ENCODE data around the gene GABRG3. TPM values are rescaled to one million over a fixed set of nuclear protein-coding genes. Genes with fewer than 3 reads are reported as not detected.

GABRG3 gene
- total RNA-seq, 1 donor from 2014 or later = 2.6 TPM

- no peak for TF ChIP-seq CTCF (conservative IDR thresholded peaks at IDR 0.05)
- DNase-seq (ENCODE audit: extremely low spot score, unreplicated experiment) = no peak
- H3K36me3 Mint-ChIP-seq = no peaks in the 10 kb centered on the region
- no peaks in the 10 kb centered on the region for H3K9me3 Mint-ChIP-seq
- H3K4me3 Mint-ChIP-seq = no peak overlapping the region
- H3K27ac Mint-ChIP-seq = no peak overlapping the region
- H3K27me3 Mint-ChIP-seq = peaks cover 5% of the 10 kb centered on the region
- no peaks in the 10 kb centered on the region for H3K4me1 Mint-ChIP-seq (ENCODE audit: unreplicated experiment)
These were observed 516.0 kb downstream of the GABRG3 start for GRCh38 chr15:27486683-27487647.

- no peak for TF ChIP-seq CTCF (conservative IDR thresholded peaks at IDR 0.05)
- H3K27ac Mint-ChIP-seq = no peak overlapping the region
- no peaks in the 10 kb centered on the region for H3K36me3 Mint-ChIP-seq
- H3K27me3 Mint-ChIP-seq = peaks cover 5% of the 10 kb centered on the region
- H3K9me3 Mint-ChIP-seq = no peaks in the 10 kb centered on the region
- H3K4me3 Mint-ChIP-seq = no peak overlapping the region
- no peak for DNase-seq (ENCODE audit: extremely low spot score, unreplicated experiment)
- H3K4me1 Mint-ChIP-seq (ENCODE audit: unreplicated experiment) = peaks cover 4% of the 10 kb centered on the region
These were observed 516.9 kb downstream of the GABRG3 start for GRCh38 chr15:27487846-27488245.

GRCh38 chr15:27490867-27491595 lies 520.0 kb downstream of the GABRG3 start:
- H3K9me3 Mint-ChIP-seq = no peaks in the 10 kb centered on the region
- peaks cover 4% of the 10 kb centered on the region for H3K4me1 Mint-ChIP-seq (ENCODE audit: unreplicated experiment)
- no peak for DNase-seq (ENCODE audit: extremely low spot score, unreplicated experiment)
- H3K36me3 Mint-ChIP-seq = no peaks in the 10 kb centered on the region
- peaks cover 5% of the 10 kb centered on the region for H3K27me3 Mint-ChIP-seq
- no peak overlapping the region for H3K4me3 Mint-ChIP-seq
- no peak overlapping the region for H3K27ac Mint-ChIP-seq
- TF ChIP-seq CTCF (conservative IDR thresholded peaks at IDR 0.05) = no peak

GRCh38 chr15:27491666-27492621 lies 521.0 kb downstream of the GABRG3 start:
- no peaks in the 10 kb centered on the region for H3K9me3 Mint-ChIP-seq
- H3K4me1 Mint-ChIP-seq (ENCODE audit: unreplicated experiment) = peaks cover 4% of the 10 kb centered on the region
- no peak for TF ChIP-seq CTCF (conservative IDR thresholded peaks at IDR 0.05)
- H3K27ac Mint-ChIP-seq = no peak overlapping the region
- H3K27me3 Mint-ChIP-seq = peaks cover 5% of the 10 kb centered on the region
- no peak overlapping the region for H3K4me3 Mint-ChIP-seq
- H3K36me3 Mint-ChIP-seq = no peaks in the 10 kb centered on the region
- DNase-seq (ENCODE audit: extremely low spot score, unreplicated experiment) = no peak

GRCh38 chr15:27495963-27496459 lies 525.0 kb downstream of the GABRG3 start:
- H3K36me3 Mint-ChIP-seq = no peaks in the 10 kb centered on the region
- H3K4me1 Mint-ChIP-seq (ENCODE audit: unreplicated experiment) = peaks cover 4% of the 10 kb centered on the region
- H3K27ac Mint-ChIP-seq = no peak overlapping the region
- no peaks in the 10 kb centered on the region for H3K9me3 Mint-ChIP-seq
- no peaks in the 10 kb centered on the region for H3K27me3 Mint-ChIP-seq
- TF ChIP-seq CTCF (conservative IDR thresholded peaks at IDR 0.05) = no peak
- DNase-seq (ENCODE audit: extremely low spot score, unreplicated experiment) = no peak
- H3K4me3 Mint-ChIP-seq = no peak overlapping the region

Data from type B pancreatic cell (in vitro differentiated cells).